Inflammatory macrophage (primary cell): ENCODE results near the gene TGM3.
A peak's percentile ranks its signal among the peaks of the same experiment; 100 is the strongest.

Source experiments
- DNase-seq, 2 donors: peaks; one replicate each; pipeline ENCODE4 v3.0.0-alpha.2; 2020 to 2022

Gene TGM3

DNA sequence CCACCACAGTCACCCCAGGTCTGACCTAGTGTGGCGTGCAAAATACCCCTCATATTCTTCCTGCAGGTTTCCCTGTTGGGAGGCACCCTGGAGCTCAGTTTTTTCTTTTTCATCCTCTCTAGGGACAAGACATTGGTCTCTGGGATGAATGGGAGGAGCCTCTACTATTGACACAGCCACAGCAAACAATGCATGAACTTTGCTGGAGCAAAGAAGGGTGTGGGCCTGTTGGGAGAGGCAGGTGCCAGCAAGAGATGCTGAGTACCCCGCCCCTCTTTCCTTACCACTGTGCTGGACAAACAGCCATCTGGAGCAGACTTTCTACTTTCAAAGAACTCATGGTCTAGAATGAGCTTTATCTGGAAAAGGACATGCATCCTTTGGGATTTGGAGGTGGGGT, 10.1 kb downstream of the TGM3 start:
- DNase-seq: no peak

DNA sequence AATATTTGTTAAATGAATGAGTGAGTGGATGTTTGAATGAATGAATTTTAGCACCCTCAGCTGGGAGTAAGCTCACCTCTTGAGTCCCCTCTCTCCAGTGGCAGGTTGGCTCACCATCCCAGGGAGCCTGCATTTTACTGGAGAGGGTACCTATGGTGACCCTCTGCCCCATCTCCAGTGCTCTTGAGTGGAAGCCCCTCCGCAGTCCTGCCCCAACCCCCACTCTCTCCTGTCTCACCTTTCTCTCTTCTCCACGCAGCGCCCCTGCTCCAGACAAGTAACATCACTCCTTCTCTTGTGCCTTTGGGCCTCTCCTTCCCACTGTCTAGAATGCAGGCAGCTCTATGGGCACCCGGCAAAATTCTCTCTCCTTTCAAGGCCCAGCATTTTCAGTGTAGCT, 11.3 kb downstream of the TGM3 start:
- DNase-seq: no peak

DNA sequence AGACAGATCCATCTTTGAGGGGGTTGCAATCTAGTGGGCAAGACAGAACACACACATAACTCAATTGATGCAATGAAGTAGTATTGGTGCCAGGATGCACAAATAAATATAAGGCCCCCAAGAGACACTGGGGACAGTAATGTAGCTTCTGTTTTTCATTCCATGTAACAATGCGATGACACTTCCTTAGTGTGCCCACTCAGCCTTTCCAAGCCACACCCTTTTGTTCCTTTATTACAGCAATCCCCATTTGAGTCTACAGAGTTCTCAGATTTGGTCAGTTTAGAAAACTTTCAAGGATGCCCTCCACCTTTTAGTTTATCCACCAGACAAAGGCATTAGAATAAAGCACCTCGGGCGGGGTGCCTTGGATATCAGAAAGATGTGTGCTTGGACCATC, 15.5 kb downstream of the TGM3 start:
- peak; percentile 76 to 78 for DNase-seq

DNA sequence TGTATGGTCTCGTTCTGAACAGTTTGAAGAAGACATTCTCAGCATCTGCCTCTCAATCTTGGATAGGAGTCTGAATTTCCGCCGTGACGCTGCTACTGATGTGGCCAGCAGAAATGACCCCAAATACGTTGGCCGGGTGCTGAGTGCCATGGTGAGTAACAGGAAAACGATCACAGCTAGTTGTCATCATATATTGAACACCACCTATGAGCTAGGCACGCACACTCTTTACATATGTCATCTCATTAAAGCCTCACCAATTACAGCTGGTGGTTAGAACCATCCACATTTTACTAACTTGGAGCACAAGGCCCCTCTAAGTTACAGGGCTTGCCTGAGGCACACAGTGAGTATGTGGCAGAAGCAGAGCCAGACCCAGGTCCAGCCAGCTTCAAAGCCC, 17.1 kb downstream of the TGM3 start:
- no peak for DNase-seq

DNA sequence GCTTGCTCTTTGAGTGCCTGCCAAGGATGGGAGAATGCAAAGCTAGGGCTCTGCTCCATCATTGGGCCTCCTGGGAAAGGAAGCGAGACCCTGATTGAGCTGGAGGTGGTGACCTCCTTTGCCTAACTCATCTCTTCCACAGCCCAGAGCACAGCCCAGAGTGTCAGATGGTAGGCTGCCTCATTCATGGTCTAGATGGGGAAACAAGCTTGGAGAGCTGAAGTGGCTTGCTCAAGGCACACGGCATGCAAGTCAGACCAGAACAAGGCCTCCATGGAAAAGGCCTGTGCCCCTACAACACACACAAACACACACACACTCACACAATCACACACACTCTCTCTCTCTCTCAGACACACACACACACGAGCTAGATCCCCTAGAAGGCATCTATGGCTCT, 17.5 kb downstream of the TGM3 start:
- DNase-seq: peak; percentile 51 to 76

DNA sequence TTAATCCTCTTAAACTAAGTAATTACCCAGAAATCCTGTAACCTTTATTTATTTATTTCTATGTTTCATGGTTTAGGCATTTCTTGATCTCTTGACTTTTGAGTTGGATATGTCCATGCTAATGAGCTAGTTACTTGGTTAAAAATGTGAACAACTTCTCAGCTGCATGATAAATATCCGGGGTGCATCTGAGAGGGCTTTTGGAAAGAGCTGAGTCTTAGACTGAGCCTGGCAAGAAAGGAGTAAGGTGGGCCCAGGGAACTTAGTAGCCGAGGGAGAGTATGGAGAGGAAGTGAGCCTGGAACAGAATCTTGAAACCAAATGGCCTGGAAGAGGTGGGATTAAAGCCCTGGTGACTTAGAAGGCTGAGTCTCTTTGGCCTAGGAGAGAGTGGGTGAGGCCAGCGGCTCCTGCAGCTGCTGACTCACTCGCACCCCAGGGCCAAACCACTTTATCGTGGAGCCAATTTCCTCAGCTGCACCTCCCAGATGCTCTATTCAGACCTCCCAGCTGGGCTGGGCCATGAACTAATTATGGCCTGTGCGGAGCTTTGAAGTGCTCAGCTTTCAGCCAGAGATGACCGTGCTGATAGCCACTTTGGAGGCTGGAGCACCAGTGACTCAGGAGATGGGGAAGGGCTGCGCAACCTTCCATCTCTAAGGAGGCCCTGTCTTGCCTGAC, 19.1 kb downstream of the TGM3 start:
- DNase-seq: peak; percentile 90 to 95

DNA sequence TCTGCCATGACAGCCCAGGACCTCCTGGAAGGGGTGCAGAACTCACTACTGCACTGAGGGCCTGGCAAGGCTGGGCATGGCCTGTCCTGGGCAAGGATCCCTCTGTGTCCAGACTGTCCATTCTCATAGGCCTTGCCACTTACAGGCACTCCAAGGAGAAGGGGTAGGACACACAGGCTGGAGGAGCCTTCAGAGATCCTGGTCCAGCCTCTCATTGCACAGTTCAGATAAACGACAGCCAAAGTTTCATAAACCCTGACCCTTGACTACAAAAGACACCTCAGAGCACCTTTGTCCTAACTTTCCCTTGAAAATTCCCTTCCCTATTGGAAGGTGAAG, 19.6 kb downstream of the TGM3 start:
- no peak for DNase-seq

DNA sequence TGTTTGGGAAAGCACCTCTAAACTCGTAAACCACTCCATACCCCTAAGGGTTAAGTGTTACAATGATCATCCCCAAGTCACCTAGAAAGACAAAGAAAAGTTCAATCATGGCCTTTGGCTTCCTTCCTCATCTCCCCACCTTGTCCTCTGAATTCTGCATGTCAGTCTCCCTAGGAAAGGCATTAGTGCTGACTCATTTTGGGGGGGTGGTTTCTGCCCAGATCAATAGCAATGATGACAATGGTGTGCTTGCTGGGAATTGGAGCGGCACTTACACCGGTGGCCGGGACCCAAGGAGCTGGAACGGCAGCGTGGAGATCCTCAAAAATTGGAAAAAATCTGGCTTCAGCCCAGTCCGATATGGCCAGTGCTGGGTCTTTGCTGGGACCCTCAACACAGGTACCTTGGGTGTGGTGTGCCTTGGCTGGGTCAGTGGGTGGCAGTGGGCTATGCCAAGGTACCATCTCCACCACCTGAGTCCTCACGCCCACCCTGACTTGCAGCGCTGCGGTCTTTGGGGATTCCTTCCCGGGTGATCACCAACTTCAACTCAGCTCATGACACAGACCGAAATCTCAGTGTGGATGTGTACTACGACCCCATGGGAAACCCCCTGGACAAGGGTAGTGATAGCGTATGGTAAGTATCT, 21.2 kb downstream of the TGM3 start:
- no peak for DNase-seq

DNA sequence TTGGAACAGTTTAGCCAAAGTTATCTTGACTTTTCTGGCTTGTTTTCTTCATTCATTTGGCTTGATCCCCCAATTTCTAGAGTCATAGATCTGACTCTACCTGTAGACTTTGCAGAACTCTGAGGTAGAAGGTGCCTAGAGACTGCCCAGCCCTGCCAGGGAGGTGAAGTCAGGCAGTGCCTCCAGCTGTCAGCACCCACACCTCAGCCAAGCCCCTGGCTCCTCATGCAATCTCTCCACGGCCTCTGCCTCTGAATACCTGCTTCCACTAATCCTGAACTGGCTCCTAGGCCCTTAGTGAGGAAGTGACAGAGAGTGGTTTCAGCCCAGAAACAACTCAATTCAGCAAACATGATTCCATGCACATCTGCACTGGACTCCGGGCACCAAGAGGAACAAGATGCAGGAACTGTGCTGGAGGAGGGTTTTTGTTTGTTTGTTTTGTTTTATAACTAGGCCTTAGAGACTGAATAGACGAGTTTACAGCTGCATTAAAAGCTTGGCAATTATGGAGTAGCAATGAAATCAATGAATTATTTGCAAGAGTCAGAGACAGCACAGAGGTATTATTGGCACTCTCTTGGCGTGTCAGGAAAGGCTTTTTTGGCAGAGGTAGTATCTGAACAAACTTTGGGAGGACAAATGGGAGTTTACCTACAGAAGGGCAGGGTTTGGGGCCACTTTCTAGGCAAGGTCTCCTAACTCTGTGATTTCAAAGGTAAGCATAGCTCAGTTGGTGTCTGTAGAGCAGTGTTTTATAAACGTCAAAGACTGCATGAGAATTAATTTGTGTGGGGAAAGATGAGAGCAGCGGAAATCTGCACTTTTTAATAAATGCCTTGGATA, 25.2 kb downstream of the TGM3 start:
- no peak for DNase-seq

DNA sequence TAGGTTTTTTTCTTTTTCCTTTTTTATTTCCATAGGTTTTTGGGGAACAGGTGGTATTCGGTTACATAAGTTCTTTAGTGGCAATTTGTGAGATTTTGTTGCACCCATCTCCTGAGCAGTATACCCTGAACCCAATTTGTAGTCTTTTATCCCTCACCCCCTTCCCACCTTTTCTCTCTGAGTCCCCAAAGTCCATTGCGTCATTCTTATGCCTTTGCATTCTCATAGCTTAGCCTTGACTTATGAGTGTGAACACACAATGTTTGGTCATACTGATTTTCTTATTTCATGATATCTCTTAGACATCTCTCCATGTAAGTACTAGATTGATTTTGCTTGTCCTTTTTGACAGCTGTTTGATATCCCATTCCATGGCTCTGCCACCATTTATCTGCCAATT, 27.2 kb downstream of the TGM3 start:
- DNase-seq: no peak

DNA sequence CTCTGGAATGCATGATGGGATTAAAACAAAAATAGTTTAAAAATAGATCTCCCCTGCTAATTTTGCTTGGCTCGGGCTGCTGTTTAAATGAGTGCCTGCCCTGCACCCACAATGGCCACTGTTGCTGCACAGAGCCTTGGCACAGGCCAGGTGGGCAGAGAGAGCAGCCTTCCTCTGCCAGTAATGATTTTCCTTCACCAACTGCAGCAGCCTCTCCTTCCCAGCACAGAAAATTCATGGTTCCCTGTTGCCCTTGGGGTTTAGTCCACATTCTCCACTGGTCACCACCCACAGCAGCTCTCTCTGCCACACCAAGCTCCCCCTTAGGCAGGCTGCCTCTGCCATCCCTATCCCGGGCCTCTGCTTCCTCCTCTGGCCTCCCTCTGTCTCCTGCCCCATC, 30.2 kb downstream of the TGM3 start:
- no peak for DNase-seq

DNA sequence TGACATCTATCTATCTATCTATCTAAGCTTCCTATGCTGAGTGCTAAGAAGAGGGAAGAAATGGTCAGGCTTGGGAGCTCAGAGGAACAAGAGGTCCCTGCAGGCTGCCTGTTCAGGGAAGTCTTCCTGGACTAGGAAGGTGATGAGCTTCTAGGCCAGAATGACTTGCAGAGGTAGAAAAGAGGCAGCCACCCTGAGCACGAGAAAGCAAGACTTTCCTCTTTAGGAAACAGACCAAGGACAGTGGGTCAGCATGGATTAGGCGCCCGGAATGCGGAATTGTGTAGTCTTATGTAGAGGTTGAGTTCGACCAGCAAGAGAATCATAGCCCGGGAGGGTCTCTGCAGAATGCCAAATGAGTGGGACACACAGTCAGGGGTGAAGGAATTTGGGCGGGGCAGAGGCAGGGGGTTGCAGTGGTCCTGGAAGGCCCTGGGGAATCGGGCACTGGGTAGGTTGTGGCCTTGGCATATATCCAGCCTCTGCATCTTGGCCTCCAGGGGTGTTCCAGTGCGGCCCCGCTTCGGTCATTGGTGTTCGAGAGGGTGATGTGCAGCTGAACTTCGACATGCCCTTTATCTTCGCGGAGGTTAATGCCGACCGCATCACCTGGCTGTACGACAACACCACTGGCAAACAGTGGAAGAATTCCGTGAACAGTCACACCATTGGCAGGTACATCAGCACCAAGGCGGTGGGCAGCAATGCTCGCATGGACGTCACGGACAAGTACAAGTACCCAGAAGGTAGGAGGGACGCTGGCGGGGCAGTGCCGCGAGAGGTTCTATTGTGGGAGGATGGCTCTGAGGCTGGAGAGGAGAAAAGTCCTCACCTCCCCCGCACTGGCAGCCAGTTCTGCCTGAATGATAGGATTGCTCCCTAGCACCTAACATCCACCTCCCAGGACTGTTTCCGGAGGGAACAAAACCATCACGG, 32.1 kb downstream of the TGM3 start:
- DNase-seq: no peak

DNA sequence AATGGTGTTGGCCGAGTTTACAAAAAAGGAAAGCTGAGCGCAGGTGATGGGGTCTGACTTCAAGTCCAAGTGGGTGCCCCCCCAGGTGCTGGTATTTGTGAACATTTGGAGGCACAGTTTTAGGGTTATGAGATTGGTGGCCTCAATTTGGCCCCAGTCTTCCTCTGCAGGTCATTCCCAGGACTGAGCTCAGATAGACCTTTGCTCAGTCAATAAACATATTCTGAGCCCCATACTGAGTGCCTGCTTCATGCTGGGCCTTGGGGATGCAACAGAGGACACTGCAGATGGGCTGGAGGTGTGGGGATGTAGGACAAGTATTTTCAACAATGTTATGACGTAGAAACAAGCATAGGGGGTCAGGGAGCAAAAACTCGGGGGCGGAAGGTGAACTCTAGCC, 33.5 kb downstream of the TGM3 start:
- no peak for DNase-seq

DNA sequence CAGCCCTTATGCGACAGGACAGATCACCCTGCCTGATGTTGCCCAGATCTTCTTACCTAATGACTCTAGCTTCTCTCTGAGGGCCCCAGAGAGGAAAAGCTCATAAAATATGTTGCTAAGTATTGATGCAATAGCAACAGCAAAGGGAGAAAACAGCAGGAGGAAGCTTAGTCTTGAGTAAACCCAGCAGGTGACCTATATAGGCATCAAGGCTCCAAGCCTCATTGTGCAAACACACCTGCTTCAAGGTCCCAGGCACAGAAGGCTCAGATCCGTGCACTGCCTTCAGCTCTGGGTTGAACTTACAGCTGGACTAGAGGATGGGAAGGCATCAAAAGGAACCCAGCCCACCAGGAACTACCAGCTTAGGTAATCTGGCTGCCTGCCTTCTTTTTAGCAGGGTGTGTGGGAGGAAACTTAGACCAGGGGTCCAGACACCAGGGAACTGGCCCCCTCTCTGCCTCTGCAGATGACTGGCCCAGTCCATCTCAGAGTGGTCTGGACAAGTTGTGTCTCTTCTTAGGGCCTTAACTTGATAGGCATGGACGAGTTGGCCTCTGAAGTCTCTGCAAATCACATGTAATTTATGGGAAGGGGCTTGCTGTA, 34.4 kb downstream of the TGM3 start:
- DNase-seq: no peak

DNA sequence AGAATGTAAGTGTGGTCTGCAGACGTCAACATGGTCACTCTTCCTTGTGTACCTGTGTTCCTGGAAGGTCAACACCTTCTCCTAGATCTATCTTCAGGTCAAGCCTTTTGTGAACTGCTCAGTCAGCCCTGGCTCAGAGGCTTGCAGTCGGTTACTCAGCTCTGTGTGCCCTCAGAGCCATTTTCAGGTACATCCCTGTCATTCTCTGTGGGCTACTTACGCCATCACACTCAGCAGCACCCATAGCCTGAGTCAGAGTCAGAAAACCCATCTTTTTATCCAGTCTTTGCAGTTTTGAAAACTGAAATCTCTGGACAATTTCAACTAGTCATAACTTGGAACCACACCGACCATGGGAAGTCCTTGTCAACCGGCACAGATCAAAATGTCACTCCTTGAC, 35.3 kb downstream of the TGM3 start:
- DNase-seq: no peak

DNA sequence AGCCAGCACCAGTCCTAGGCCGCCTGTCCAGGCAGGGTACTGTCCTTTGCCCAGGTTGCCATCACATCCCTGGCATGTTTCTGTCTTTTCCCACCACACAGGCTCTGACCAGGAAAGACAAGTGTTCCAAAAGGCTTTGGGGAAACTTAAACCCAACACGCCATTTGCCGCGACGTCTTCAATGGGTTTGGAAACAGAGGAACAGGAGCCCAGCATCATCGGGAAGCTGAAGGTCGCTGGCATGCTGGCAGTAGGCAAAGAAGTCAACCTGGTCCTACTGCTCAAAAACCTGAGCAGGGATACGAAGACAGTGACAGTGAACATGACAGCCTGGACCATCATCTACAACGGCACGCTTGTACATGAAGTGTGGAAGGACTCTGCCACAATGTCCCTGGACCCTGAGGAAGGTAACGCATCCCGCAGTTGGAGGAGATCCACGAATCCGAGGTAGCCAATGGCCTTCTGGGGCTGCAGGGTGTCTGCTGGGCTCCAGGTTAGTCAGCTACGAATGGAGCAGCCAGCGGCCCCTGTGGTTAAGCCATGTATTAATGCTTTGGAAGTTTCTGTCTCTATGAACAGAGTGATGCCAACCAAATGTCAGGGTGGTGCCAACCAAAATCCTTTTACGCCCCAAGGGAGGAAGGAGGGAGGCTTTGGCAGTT, 36.2 kb downstream of the TGM3 start:
- no peak for DNase-seq

DNA sequence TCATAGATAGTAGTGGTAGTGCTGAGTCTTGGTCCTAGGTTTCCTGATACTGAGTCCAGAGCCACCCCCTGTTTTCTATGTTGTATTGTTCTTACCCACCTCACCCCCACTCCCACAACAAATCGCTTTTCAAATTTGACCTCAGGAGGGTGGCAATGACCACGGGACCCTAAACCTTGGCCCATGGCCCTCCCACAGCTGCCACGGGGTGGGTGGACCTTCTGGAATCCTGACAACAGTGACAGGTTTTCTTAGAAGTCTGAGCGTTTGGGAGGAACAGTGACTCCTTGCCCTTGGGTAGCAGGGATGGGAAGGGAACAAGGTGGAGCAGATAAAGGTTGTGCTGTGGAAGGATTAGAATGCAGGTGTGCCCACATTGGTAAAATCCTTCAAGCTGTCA, 36.9 kb downstream of the TGM3 start:
- DNase-seq: no peak

DNA sequence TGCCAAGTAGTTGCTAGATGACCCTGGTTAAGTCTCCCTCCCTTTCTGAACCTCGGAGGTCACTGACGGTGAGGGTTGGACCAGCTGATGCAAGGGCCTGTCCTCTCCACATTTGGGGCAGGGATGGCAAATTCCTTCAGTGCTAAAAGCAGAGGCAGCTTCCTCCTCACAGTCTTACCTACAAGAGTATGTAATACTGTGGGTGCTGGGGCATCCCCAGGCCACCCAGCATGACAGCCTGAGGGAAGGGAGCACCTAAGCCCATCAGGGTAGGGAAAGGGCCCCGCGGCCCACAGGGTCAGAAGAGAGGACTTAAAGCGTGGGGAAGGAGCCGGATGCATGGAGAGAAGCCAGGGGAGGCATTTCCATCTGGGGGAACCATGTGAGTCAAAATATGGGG, 38.0 kb downstream of the TGM3 start:
- no peak for DNase-seq

DNA sequence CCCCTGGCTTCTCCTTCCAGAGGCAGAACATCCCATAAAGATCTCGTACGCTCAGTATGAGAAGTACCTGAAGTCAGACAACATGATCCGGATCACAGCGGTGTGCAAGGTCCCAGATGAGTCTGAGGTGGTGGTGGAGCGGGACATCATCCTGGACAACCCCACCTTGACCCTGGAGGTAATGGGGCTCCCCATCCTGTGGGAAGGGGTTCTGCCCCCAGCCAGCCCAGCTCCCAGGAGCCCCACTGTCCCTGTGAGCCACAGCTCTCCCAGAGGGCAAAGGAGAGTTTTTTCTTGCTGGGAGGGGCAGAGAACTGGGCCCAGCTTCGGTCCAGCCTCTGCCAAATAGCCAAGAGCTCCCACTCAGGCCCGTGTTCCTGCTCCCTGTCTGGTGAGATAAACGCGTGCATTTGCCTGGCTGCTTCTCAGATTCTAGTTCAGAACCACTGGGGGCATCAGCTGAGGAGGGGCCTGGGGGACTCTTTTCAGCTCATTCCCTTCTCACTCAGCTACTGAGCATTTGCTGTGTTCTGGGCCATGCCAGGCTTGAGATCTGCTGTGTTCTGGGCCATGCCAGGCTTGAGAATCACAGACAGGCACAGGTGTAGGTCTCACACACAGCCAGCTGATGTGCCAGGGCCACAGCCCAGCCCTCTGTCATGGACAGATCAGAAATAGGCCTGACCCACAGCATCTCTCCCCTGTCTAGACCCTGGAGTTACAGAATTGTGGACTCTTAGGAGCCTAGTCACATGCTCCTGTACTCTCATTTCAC, 39.5 kb downstream of the TGM3 start:
- DNase-seq: no peak

DNA sequence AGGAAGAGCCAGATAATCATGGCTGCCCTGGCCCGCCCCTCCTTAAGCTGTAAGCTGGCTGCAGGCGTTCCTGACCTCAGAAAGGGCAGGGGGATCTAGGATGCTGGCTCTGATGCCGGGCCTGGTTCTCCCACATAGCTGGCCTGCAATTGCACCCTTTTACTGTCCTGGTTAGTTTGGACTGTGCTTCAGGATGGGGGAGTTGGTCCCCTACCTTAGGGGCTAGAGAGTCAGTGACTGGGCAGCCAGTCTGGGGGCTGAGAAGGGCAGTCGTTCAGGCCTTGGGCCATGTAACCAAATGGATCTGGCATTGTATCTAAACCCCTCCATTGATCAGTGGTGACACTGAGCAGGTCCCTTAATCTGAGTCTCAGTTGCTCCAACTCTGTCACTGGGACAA, 40.7 kb downstream of the TGM3 start:
- DNase-seq: no peak

DNA sequence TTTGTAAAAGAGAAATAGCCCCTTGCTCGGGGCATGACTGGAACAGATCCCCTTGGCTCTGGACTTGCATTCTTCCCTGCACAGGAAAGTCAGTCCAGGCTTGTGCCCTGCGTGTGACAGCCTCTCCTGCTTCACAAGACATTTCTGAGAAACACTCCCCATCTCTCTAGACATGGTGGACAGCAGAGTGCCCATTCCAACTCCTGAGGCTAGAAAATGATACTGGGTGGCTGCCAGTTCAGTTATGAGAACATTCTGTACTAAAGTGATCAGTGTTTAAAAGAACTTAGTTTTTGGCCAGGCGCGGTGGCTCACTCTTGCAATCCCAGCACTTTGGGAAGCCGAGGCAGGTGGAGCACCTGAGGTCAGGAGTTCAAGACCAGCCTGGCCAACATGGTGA, 41.3 kb downstream of the TGM3 start:
- no peak for DNase-seq
